Bronchial epithelial cell (primary cell): Measurements from ENCODE around the gene CRACDL. TPM values are rescaled to one million over a fixed set of nuclear protein-coding genes. Genes with fewer than 3 reads are reported as not detected.
A peak's percentile ranks its signal among the peaks of the same experiment; 100 is the strongest.

Source experiments
- DNase-seq: peaks from one replicate; pipeline ENCODE4 v3.0.0-alpha.2; 2010; ENCODE audit warnings: low read depth
- FAIRE-seq: peaks from 2 replicates; lab custom pipeline; 2011; peaks lifted over from hg19 to GRCh38; lab: Jason Lieb, UNC
- H3K27me3 ChIP-seq: 2 replicates; pipeline ENCODE4 v1.5.1; 2011; ENCODE audit warnings: low read length; ENCODE audit not compliant: control insufficient read depth, insufficient read depth
- H3K36me3 ChIP-seq: 2 replicates; pipeline ENCODE4 v1.5.1; 2011; ENCODE audit warnings: low read length; ENCODE audit not compliant: control insufficient read depth, insufficient read depth
- H3K4me3 ChIP-seq: 2 replicates; pipeline ENCODE4 v1.5.1; 2011; ENCODE audit warnings: mild to moderate bottlenecking, low read depth, low read length, control low read depth
- CTCF ChIP-seq: IDR thresholded peaks from 2 replicates; pipeline ENCODE4 v1.5.1; 2011; ENCODE audit warnings: mild to moderate bottlenecking, moderate library complexity, low read length, control low read depth, inconsistent platforms; ENCODE audit not compliant: insufficient read depth, severe bottlenecking
- total RNA-seq: library from RNA; depleted of rRNA; stranded (reverse); fragments of >200 nt; gene quantifications from 2 replicates; pipeline ENCODE4 v1.2.1, GENCODE V29; 2014

CRACDL gene
- total RNA-seq, 1 donor from 2014 or later = 0.26 TPM

DNA sequence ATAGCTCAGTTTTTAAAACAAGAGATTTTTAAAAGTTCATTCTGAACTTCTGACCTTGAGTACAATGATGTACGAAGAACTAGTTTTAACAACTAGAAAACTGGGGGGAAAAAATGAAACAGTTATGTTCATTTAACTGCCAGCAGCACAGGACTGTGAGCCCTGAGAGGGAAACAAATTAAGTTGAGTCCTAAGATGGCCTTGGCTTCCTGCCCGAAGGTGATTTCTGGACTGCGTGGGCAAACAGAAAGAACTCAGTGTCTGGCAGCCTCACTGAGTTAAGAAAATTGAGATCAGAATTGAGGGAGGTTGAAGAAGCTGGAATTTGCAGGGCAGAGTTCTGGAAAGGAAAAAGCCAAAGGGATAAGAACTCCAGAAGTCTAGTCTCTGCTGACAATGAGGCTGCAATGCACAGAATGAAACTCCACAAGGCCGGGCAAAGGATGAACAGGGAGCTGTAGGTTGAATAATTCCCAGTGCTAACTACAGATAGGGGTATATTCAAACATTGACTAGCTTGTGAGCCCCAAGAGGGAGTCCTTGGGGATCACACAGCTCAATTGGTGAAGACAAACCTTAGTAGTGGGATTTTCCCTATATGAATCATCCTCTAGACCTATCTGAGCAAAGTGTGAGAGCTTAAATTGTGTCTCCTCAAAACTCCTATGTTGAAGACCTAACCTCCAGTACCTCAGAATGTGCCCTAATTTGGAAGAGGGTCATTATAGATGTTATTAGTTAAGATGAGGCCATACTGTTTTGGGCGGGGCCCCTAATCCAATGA lies 13.1 kb upstream of the CRACDL start:
- TF ChIP-seq CTCF = no peak
- FAIRE-seq (no peak), DNase-seq (peak; percentile 32)
- Histone ChIP-seq H3K36me3 (no peaks in the 10 kb centered on the region), H3K4me3 (no peak overlapping the region), H3K27me3 (no peaks in the 10 kb centered on the region)

DNA sequence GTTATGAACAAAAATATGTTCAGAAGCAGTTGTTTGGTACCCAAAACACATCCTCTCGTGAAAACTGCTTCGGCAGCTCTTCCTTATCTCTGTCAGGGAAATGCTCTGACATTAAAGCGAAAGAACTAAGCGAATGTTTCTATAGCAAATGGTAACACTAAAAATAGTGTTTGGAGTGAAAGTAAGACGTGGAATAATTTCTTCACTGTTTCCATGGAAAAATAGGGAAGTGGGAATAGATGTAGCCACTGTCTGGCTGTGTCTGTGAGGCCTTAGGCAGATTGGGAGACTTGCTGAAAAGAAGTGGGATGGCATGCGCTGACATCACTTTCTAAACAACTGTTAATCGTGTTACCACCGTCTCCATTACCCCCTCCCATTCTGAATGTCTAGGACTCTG lies 11.5 kb upstream of the CRACDL start:
- DNase-seq = no peak
- FAIRE-seq = no peak
- Histone ChIP-seq H3K27me3 (no peaks in the 10 kb centered on the region), H3K4me3 (no peak overlapping the region), H3K36me3 (no peaks in the 10 kb centered on the region)
- no peak for TF ChIP-seq CTCF

DNA sequence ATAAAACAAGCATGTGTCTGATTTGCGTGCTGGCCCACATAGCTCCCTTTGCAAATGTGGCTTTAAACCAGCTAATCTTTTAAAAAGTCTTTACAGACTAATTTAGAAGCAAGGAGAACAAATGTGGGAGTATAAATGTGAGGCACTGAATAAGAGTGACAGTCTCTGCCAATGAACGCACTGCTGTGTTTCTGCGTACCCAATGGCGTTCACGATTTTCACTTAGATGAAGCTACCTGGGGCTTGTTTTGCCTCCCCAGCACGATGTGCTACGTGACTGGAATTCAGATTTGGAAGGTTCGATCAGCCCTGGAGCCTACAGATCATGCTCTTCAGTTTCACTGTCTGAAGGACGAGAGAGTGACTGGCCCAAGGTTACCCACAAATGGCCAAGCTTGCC lies 10.8 kb upstream of the CRACDL start:
- no peak for TF ChIP-seq CTCF
- H3K27me3 ChIP-seq = no peaks in the 10 kb centered on the region
- no peaks in the 10 kb centered on the region for H3K36me3 ChIP-seq
- FAIRE-seq = no peak
- no peak overlapping the region for H3K4me3 ChIP-seq
- no peak for DNase-seq

- TF ChIP-seq CTCF = no peak
- H3K4me3 ChIP-seq = no peak overlapping the region
Measured at GRCh38 chr2:98944775-98945174, 8.8 kb upstream of the CRACDL start.

DNA sequence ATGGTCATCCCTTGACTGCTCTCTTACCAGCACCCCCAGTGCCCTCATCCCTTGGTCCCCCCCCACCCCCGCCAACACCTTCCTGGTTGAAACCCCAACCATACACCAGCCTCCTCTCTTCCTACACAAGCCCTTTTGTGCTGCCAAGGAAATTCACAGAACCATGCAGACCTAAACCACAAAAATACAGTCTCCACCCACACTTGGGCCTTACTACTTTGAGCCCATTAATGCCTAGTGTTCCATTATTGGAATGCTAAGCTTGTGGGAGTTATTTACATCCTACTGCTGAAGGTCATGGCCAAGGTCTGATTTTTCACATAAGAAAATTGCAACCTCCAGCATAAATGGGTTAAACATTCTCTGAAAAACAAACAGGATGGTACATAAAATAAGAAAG lies 4.1 kb upstream of the CRACDL start:
- FAIRE-seq = no peak
- DNase-seq = no peak
- peaks cover 4% of the 10 kb centered on the region for H3K27me3 ChIP-seq
- no peak for TF ChIP-seq CTCF
- H3K4me3 ChIP-seq = no peak overlapping the region
- no peaks in the 10 kb centered on the region for H3K36me3 ChIP-seq

More at GRCh38 chr2:98944775-98945174, 8.8 kb upstream of the CRACDL start:
- Histone ChIP-seq H3K27me3 (no peaks in the 10 kb centered on the region), H3K36me3 (no peaks in the 10 kb centered on the region)
- DNase-seq (no peak), FAIRE-seq (no peak)

- no peaks in the 10 kb centered on the region for H3K36me3 ChIP-seq
- no peak for TF ChIP-seq CTCF
- peaks cover 4% of the 10 kb centered on the region for H3K27me3 ChIP-seq
- FAIRE-seq = no peak
- no peak for DNase-seq
- no peak overlapping the region for H3K4me3 ChIP-seq
Measured at GRCh38 chr2:98937906-98938305, 1.9 kb upstream of the CRACDL start.
